Measurements from ENCODE around the gene SMIM5.

Gene SMIM5

DNA sequence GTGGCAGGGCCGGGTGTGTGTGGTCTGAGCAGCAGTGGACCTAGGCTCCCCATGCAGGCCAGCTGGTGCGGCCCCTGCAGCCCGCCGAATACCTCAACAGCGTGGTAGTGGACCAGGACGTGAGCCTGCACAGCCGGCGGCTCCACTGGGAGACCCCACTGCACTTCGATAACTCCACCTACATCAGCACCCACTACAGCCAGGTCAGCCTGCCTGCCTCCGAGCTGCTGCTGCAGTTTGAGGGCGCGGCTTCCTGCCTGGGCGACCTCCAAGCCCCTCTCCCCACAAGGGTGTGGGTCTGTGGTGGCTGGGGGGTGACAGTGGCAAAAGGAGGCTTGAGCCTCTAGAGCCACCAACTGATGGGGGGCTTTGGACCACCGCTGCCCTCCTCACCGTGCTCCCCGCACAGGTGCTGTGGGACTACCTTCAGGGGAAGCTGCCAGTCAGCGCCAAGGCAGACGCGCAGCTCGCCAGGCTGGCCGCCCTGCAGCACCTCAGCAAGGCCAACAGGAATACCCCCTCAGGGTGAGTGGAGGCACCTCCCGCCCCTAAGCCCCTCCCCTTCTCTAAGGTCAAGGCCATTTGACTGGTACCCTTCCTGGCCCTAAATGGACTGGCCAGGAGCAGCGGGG, 8.4 kb upstream of the SMIM5 start:
- Mint-ChIP-seq H3K4me1 (ENCODE audit: low read depth) (no peaks in the 10 kb centered on the region), H3K27ac (no peak overlapping the region), H3K9me3 (no peaks in the 10 kb centered on the region), H3K36me3 (ENCODE audit: low read depth) (peaks cover 96% of the 10 kb centered on the region), H3K4me3 (no peak overlapping the region), H3K27me3 (no peaks in the 10 kb centered on the region)
- intact Hi-C loops (cut with micrococcal nuclease), result no loop called here

- intact Hi-C loops (cut with micrococcal nuclease), result no loop called here
- Mint-ChIP-seq H3K27ac (no peak overlapping the region), H3K27me3 (no peaks in the 10 kb centered on the region), H3K36me3 (ENCODE audit: low read depth) (peaks cover 96% of the 10 kb centered on the region), H3K9me3 (no peaks in the 10 kb centered on the region), H3K4me3 (no peak overlapping the region), H3K4me1 (ENCODE audit: low read depth) (no peaks in the 10 kb centered on the region)
Measured at GRCh38 chr17:75625813-75626486, 7.3 kb upstream of the SMIM5 start.

- H3K27me3 Mint-ChIP-seq, result no peaks in the 10 kb centered on the region
- H3K27ac Mint-ChIP-seq, result no peak overlapping the region
- peaks cover 96% of the 10 kb centered on the region for H3K36me3 Mint-ChIP-seq (ENCODE audit: low read depth)
- H3K4me3 Mint-ChIP-seq, result no peak overlapping the region
- no peaks in the 10 kb centered on the region for H3K9me3 Mint-ChIP-seq
- intact Hi-C loops (cut with micrococcal nuclease), result no loop called here
- no peaks in the 10 kb centered on the region for H3K4me1 Mint-ChIP-seq (ENCODE audit: low read depth)
Measured at GRCh38 chr17:75626496-75627038, 6.7 kb upstream of the SMIM5 start.

- no peak overlapping the region for H3K4me3 Mint-ChIP-seq
- intact Hi-C loops (cut with micrococcal nuclease), result no loop called here
- no peaks in the 10 kb centered on the region for H3K27me3 Mint-ChIP-seq
- H3K4me1 Mint-ChIP-seq (ENCODE audit: low read depth), result no peaks in the 10 kb centered on the region
- no peak overlapping the region for H3K27ac Mint-ChIP-seq
- peaks cover 92% of the 10 kb centered on the region for H3K36me3 Mint-ChIP-seq (ENCODE audit: low read depth)
- H3K9me3 Mint-ChIP-seq, result no peaks in the 10 kb centered on the region
Measured at GRCh38 chr17:75627094-75627493, 6.1 kb upstream of the SMIM5 start.

GRCh38 chr17:75628425-75628824, 4.8 kb upstream of the SMIM5 start:
- Mint-ChIP-seq H3K4me3 (no peak overlapping the region), H3K9me3 (no peaks in the 10 kb centered on the region), H3K27ac (no peak overlapping the region), H3K36me3 (ENCODE audit: low read depth) (peaks cover 80% of the 10 kb centered on the region), H3K27me3 (no peaks in the 10 kb centered on the region), H3K4me1 (ENCODE audit: low read depth) (peaks cover 6% of the 10 kb centered on the region)
- intact Hi-C loops (cut with micrococcal nuclease), result no loop called here

DNA sequence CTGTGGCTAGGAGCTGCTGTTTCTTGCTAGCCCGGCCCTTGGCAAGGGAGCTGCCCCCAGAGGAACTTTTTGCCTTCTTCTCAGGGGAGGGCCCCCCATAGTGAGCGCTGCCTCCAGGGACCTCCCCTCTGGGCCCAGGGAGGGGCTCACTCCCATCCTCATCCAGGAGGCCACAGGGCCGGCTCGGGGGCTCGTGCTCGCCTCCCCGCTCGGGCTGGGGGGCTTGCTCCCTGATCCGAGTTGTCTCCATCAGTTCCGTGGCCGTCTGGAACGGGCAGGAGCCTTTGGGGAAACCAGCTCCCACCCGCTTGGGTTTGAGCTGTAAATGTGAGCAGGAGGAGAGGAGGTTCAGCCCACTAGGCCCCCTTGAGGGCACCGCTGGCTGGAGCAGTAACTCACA, 4.1 kb upstream of the SMIM5 start:
- Mint-ChIP-seq H3K4me3 (no peak overlapping the region), H3K27ac (no peak overlapping the region), H3K9me3 (no peaks in the 10 kb centered on the region), H3K4me1 (ENCODE audit: low read depth) (peaks cover 13% of the 10 kb centered on the region), H3K36me3 (ENCODE audit: low read depth) (peaks cover 73% of the 10 kb centered on the region), H3K27me3 (peaks cover 3% of the 10 kb centered on the region)
- intact Hi-C loops (cut with micrococcal nuclease), result no loop called here

DNA sequence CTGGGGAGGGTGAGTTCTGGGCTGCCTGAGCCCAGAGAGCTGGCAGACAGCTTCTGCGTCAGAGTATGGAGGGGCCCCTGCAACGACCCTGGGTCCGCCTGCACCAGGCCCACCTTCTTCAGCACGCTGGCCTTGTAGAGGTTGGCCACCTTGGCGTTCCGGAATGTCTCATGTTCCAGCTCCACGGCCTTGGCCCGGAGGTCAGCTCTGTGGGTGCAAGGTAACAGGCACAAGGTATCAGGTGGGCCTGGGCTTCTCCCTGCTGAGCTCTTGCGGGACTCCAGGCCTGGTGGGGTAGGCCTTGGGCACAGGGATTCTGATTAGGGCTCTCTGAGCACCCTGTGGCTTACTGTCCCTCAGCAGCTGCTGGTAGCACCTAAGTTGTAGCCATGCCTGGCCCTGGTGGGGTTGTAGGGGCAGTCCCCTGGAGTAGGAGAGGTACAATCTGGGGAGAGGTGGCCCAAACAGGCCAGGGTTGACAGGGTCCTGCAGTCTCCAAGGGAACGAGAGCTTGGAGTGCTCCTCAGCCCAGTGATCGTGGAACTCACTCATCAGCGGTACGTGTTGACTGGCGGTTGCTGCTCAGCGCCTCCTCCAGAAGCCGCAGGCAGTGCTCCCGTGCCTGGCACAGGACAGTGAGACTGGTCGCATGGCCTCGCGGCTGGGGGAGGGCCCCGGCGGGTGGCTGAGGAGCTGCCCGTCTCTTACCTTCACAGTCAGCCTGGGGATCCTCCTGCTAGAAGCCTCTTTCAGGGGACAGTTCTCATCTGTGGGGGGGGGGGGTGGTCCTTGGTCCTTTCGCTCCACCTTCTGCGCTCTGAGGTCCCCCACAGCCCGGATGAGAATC, 2.9 kb upstream of the SMIM5 start:
- Mint-ChIP-seq H3K27me3 (peaks cover 4% of the 10 kb centered on the region), H3K27ac (no peak overlapping the region), H3K36me3 (ENCODE audit: low read depth) (peaks cover 61% of the 10 kb centered on the region), H3K4me1 (ENCODE audit: low read depth) (peaks cover 14% of the 10 kb centered on the region), H3K9me3 (no peaks in the 10 kb centered on the region), H3K4me3 (no peak overlapping the region)
- intact Hi-C loops (cut with micrococcal nuclease), result no loop called here

DNA sequence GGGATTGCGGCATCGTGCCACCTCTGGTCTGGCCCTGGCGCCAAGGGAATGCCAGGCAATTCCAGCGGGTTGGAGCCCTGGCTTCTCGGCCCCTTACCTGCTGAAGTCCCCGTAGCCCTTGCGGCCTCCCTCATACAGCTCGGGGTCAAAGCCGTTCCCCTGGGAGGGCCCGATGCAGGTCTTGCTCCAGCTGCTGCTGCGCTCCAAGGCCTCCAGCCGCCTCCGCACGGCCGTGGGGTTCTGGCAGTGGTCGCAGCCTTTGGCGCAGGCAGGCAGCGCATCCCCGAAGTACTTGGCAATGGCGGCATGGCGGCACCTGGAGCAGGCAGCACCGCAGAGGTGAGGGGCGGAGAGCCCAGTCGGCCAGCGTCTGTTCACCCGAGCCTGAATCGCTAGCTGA, 1.9 kb upstream of the SMIM5 start:
- intact Hi-C loops (cut with micrococcal nuclease), result no loop called here

GRCh38 chr17:75632428-75632827, 806 bp upstream of the SMIM5 start:
- intact Hi-C loops (cut with micrococcal nuclease), result no loop called here
- H3K4me3 Mint-ChIP-seq, result no peak overlapping the region
- H3K36me3 Mint-ChIP-seq (ENCODE audit: low read depth), result peaks cover 54% of the 10 kb centered on the region
- peaks cover 5% of the 10 kb centered on the region for H3K27me3 Mint-ChIP-seq
- no peaks in the 10 kb centered on the region for H3K9me3 Mint-ChIP-seq
- H3K4me1 Mint-ChIP-seq (ENCODE audit: low read depth), result peaks cover 14% of the 10 kb centered on the region
- H3K27ac Mint-ChIP-seq, result no peak overlapping the region

More for the DNA sequence above, 1.9 kb upstream of the SMIM5 start:
- Mint-ChIP-seq H3K9me3 (no peaks in the 10 kb centered on the region), H3K4me3 (no peak overlapping the region), H3K27me3 (peaks cover 5% of the 10 kb centered on the region), H3K4me1 (ENCODE audit: low read depth) (peaks cover 14% of the 10 kb centered on the region), H3K36me3 (ENCODE audit: low read depth) (peaks cover 56% of the 10 kb centered on the region), H3K27ac (no peak overlapping the region)

DNA sequence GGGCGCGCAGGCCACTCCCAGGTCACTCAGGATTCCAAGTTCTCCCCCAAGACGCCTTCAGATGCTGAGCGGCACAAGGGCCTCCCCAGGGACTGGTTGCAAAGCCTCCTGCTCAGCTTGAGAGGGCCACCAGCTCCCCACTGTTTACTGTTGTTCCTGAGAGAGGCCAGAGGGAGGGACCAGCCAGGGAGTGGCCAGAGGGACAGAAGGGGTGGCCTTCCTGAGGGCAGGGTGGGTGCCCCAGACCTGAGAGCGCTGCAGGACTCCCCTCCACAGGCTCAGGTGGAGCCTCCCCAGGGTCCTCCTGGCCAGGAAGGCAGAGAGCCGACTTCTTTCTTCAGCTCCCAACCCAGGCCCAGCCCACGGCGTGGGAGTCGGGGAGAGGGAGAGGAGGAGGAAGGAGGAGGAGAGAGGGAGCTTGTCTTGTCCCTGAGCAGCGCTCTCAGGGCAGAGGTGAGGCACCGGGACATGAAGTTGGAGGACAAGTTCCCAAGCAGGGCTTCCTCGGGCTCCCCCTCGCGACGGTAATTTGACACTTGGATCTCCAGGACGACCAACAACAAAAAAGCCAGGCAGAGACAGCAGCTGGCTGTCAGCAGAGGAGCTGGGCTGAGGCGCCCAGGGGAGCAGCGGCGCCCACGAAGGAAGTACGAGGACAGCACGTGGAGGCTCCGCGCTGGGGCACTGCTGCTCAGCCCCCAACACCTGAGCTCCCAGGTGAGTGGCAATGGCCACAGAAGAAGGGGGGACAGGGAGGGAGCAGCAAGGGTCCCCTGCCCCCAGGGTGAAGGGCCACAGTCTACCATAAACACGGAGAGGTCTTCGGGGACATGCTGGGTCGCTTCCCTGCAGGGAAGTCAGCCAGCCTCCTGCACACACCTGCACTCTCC, 497 bp downstream of the SMIM5 start:
- H3K9me3 Mint-ChIP-seq, result no peaks in the 10 kb centered on the region
- peaks cover 52% of the 10 kb centered on the region for H3K36me3 Mint-ChIP-seq (ENCODE audit: low read depth)
- intact Hi-C loops (cut with micrococcal nuclease), result loop anchor here (1.0 kb wide), 1 partner anchor 114 kb away; no protein-coding TSS in a partner anchor
- peak overlapping the region; percentile 7 for H3K27ac Mint-ChIP-seq
- H3K4me1 Mint-ChIP-seq (ENCODE audit: low read depth), result peaks cover 14% of the 10 kb centered on the region
- peaks cover 5% of the 10 kb centered on the region for H3K27me3 Mint-ChIP-seq
- no peak overlapping the region for H3K4me3 Mint-ChIP-seq

GRCh38 chr17:75634376-75634740, 1.1 kb downstream of the SMIM5 start:
- Mint-ChIP-seq H3K4me1 (ENCODE audit: low read depth) (peaks cover 14% of the 10 kb centered on the region), H3K27ac (no peak overlapping the region), H3K9me3 (no peaks in the 10 kb centered on the region), H3K36me3 (ENCODE audit: low read depth) (peaks cover 51% of the 10 kb centered on the region), H3K27me3 (peaks cover 5% of the 10 kb centered on the region), H3K4me3 (no peak overlapping the region)
- intact Hi-C loops (cut with micrococcal nuclease), result no loop called here

GRCh38 chr17:75634754-75635609, 1.7 kb downstream of the SMIM5 start:
- H3K27me3 Mint-ChIP-seq, result peaks cover 5% of the 10 kb centered on the region
- peaks cover 14% of the 10 kb centered on the region for H3K4me1 Mint-ChIP-seq (ENCODE audit: low read depth)
- intact Hi-C loops (cut with micrococcal nuclease), result no loop called here
- H3K4me3 Mint-ChIP-seq, result no peak overlapping the region
- H3K36me3 Mint-ChIP-seq (ENCODE audit: low read depth), result peaks cover 53% of the 10 kb centered on the region
- H3K9me3 Mint-ChIP-seq, result no peaks in the 10 kb centered on the region
- no peak overlapping the region for H3K27ac Mint-ChIP-seq
